HFFc6 (cell line): ENCODE measurements around the gene ANKZF1. TPM values are rescaled to one million over a fixed set of nuclear protein-coding genes. Genes with fewer than 3 reads are reported as not detected.
A peak's percentile ranks its signal among the peaks of the same experiment; 100 is the strongest.

ENCODE experiments used
- DNase-seq: peaks from one replicate; pipeline ENCODE4 v3.0.0-alpha.2; 2018
- H3K27ac Mint-ChIP-seq: 2 replicates; pipeline ENCODE4 v1.8.0; 2020; ENCODE audit warnings: mild to moderate bottlenecking, mixed read lengths
- H3K27me3 Mint-ChIP-seq: 2 replicates; pipeline ENCODE4 v1.8.0; 2021; ENCODE audit warnings: mild to moderate bottlenecking, moderate library complexity, mixed read lengths; ENCODE audit not compliant: insufficient read depth
- H3K36me3 Mint-ChIP-seq: 2 replicates; pipeline ENCODE4 v1.8.0; 2021; ENCODE audit warnings: low read depth, mixed read lengths
- H3K4me1 Mint-ChIP-seq: 2 replicates; pipeline ENCODE4 v1.8.0; 2020; ENCODE audit warnings: low read depth, mixed read lengths
- H3K4me3 Mint-ChIP-seq: 2 replicates; pipeline ENCODE4 v1.8.0; 2020; ENCODE audit warnings: mild to moderate bottlenecking, moderate library complexity, mixed read lengths
- H3K9me3 Mint-ChIP-seq: 2 replicates; pipeline ENCODE4 v1.8.0; 2020; ENCODE audit warnings: mild to moderate bottlenecking, mixed read lengths
- CTCF ChIP-seq: fragments of 200-600 bp; sonication (generic); IDR thresholded peaks from 2 replicates; pipeline ENCODE4 v1.5.0; 2021; ENCODE audit warnings: antibody characterized with exemption, mild to moderate bottlenecking
- total RNA-seq, 6 experiments: library from RNA; stranded (reverse); fragmentation: NEBNext Ultra II Directional; extraction: Animal tissue kit (Norgen Biotek cat#: 25700); gene quantifications; 2 replicates in 1 of 6; 3 replicates in 5 of 6; pipeline ENCODE4 v1.2.3, GENCODE V29; 2021

ANKZF1 gene
- total RNA-seq, 6 experiments from 2014 or later = 11.7 to 18.9 (median 15.4) TPM

- TF ChIP-seq CTCF = no peak
- H3K27me3 Mint-ChIP-seq = peaks cover 3% of the 10 kb centered on the region
- H3K27ac Mint-ChIP-seq = no peak overlapping the region
- H3K4me3 Mint-ChIP-seq = no peak overlapping the region
- H3K36me3 Mint-ChIP-seq = peaks cover 24% of the 10 kb centered on the region
- H3K4me1 Mint-ChIP-seq = peaks cover 24% of the 10 kb centered on the region
- DNase-seq = no peak
- no peaks in the 10 kb centered on the region for H3K9me3 Mint-ChIP-seq
Measured at GRCh38 chr2:219214786-219215185, 14.8 kb upstream of the ANKZF1 start.

DNA sequence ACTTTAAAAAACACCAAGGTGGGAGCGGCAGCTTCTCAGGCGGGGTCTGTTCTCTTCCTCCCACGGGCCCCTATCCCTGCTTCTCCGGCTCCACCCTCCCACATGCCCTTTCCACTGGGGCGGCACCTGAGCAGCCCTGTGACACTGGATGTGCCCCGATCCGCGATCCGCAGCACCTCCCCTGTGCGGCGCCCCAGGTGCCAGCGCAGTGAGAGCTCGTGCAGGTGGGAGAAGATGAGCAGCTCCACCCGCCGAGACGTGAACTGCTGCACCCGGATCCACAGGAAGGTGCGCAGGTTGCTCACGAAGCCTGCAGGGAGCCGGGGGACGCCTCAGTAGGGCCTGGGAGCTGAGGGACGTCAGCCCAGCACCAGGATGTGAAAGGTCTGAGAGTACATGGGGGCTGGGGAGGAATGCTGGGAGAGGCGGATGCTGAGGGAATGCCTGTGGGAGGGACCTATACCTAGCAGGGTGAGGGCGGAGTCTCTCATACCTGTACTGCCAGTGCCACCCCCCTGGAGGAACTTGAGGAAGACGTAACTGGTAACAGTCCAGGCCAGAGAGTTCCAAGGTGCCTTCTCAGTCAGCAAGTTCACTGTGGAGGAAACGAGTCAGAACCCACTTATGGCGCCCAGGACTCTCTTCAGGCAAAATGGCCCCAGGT, 13.6 kb upstream of the ANKZF1 start:
- Mint-ChIP-seq H3K4me3 (no peak overlapping the region), H3K27ac (no peak overlapping the region), H3K27me3 (peaks cover 1% of the 10 kb centered on the region), H3K36me3 (peaks cover 15% of the 10 kb centered on the region), H3K4me1 (peaks cover 24% of the 10 kb centered on the region), H3K9me3 (no peaks in the 10 kb centered on the region)
- DNase-seq = no peak
- no peak for TF ChIP-seq CTCF

GRCh38 chr2:219216535-219216915, 13.1 kb upstream of the ANKZF1 start:
- Mint-ChIP-seq H3K4me3 (peak overlapping the region; percentile 31; the same call in 1 of the 2 replicates), H3K9me3 (no peaks in the 10 kb centered on the region), H3K4me1 (peaks cover 24% of the 10 kb centered on the region), H3K27me3 (no peaks in the 10 kb centered on the region; the same call in none of the 2 replicates), H3K36me3 (peaks cover 10% of the 10 kb centered on the region), H3K27ac (peak overlapping the region; percentile 43; the same call in 1 of the 2 replicates)
- no peak for DNase-seq
- TF ChIP-seq CTCF = no peak

DNA sequence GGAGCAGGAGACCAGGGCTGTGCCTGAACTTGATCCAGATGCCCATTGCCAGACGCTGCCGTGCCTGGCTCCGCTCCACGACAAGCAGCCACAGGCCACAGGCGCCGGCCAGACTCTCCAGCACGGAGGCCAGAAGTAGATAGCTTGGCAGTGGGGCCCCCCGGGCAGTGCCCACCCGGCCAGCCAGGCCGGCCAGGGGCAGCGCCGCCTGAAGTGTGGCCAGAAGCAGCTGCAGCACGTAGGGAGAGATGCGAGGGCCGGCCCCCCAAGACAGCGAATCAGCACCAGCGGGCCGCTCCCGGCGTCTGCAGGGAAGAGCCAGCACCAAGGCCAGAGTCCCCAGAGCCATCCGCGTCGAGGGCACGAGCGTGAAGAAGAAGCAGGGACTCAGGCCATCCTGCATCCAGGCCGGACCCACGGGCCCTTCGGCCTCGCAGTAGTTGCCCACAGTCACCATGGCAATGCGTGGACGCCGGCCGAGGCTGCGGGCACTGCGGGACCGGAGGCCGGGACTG, 11.3 kb upstream of the ANKZF1 start:
- Mint-ChIP-seq H3K27me3 (no peaks in the 10 kb centered on the region; the same call in none of the 2 replicates), H3K9me3 (no peaks in the 10 kb centered on the region), H3K36me3 (peaks cover 6% of the 10 kb centered on the region), H3K4me3 (peak overlapping the region; percentile 87), H3K4me1 (peaks cover 24% of the 10 kb centered on the region), H3K27ac (peak overlapping the region; percentile 90)
- DNase-seq = peak; percentile 85
- TF ChIP-seq CTCF = peak; percentile 5; the same call in 1 of the 2 replicates

DNA sequence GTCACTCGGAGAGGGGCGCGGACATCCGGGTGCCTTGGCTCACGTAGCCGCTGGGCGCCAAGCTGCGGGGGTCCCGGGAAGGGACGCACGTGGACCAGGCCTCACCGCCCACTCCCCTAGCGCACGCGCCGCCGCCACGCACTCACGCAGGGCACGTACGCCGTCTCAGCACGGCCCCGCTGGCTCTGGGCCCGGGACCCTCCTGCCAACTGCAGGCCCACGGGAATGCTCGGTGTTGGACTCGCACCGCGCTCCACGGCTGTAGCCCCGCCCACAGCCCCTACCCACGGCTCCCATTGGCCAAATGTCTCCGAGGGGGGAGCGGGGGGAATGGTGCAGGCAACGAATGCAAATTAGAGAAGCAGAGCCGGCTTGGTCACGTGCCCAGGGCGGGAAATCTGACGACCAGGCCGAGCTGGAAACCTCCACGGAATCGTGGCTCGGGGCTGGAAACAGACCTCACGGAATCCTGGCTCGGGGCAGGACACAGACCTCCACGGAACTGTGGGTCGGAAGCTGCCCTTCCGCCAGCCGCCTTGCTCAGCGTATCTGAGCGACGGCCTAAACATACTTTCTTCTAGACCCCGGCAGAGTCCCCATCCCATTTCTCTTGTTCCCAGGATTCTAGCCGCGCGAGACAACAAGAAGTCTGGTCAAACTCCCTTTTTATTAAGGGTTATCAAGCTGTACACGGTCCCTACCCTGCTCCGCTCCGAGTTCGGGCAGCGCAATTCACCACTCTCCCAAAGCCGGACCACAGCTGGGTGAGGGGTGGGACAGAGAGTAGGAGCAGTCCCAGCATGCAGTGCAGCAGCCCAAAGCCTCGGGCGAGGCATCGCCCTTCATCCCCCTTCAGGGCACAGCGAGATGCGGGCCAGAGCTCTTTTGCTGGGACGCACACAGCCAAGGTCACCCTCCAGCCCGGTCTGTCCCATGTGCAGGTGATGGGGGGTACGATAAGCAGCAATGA, 10.6 kb upstream of the ANKZF1 start, which contains the start of gene ABCB6:
ABCB6 (minus strand) TSS at position 227 of the 970 bp plus-strand sequence. CDS start 285 bp downstream, outside the sequence.
- Mint-ChIP-seq H3K9me3 (no peaks in the 10 kb centered on the region), H3K36me3 (peaks cover 7% of the 10 kb centered on the region), H3K27me3 (no peaks in the 10 kb centered on the region; the same call in none of the 2 replicates), H3K27ac (peak within 1 kb of the TSS; percentile 90), H3K4me3 (peak within 1 kb of the TSS; percentile 87), H3K4me1 (peaks cover 24% of the 10 kb centered on the region)
- TF ChIP-seq CTCF = no peak
- DNase-seq = peak; percentile 86
